ENCODE results near the gene CRAT.

GRCh38 chr9:129142138-129142935 is 31.7 kb upstream of the CRAT start:
- no peak for TF ChIP-seq CTCF (conservative IDR thresholded peaks at IDR 0.05; ENCODE audit: low read depth, low read length)
- TF ChIP-seq EZH2 (IDR thresholded peaks at IDR 0.05; ENCODE audit: borderline replicate concordance, low read depth, low read length, poor library complexity, severe bottlenecking): no peak

Measured in A673 (cell line).